RKO (cell line): ENCODE results near the gene LYRM2.
"Not testable (repeated sequence)": the region's sequence is repeated elsewhere in the genome, so short reads cannot be mapped to it uniquely, and the experiment has no call there.

Experiments
- DNase-seq: peaks from one replicate; pipeline ENCODE4 v3.0.0-alpha.2; 2016; ENCODE audit warnings: low spot score

LYRM2 gene

DNA sequence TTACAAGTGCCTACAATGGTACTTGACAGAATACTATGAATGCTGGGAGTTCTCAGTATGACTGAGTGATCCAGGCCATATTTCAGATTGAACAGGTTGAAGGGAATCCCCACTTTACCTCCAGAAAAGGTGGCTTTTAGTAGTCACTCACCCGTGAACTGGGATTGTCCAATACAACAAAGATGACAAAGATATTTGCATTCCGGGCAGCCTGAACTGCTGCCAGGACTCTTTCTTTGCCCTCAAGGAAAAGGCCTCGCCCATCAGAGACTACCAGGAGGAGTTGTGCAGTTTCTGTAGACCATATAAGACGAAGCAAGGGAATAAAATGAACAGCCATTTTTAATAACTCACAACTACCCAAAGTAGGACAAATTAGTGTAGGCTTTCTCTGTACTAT lies 6.3 kb upstream of the LYRM2 start:
- DNase-seq = no peak

DNA sequence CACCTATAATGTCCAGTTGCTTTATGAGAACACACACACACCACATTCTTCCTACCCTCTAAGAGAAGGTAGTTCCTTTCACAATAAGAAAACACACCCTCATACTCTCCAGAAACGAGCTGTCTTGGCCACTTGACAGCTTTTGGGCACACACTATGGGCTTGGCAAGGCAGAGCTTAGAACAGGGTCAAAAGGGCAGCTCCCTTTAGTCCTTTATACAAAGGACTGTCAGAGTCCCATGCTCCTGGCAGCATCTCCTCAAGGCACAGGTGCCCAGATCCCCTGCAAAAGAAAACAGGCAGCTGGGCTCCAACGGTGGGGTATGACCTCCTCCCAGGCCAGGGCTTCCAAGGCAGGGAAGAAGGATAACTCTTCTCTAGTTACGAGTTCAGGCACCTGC lies 4.9 kb upstream of the LYRM2 start:
- DNase-seq = no peak

DNA sequence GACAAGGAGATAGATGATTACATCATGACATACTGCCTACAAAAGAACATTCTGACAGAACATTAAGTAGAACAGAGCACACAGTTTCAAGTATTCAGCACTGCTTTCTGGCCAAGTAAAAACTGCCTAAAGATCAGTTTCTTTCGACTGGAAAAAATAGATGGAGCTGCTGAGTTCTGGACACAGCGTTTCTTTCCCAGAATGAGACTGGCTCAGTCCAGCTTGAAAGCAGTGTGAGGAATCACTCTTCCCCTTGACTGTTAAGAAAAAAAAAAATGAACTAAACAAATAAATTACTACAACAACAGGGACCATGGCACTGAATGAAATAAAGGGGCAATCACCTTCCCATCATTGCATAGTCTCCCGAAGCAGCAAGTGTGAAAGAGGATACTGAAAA lies 4.4 kb upstream of the LYRM2 start:
- no peak for DNase-seq

DNA sequence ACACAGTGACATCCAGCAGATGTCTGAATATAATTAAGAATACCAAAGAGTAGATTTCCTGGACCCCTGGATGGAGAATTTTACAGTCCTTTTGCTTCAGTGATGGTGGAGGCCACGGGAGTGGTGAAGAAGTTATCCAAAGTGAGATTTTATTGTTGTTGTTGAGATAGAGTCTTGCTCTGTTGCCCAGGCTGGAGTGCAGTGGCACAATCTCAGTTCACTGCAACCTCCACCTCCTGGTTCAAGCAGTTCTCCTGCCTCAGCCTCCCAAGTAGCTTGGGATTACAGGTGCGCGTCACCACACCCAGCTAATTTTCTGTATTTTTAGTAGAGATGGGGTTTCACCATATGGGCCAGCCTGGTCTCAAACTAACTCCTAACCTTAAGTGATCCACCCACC lies 3.0 kb upstream of the LYRM2 start:
- DNase-seq = not testable (repeated sequence)

DNA sequence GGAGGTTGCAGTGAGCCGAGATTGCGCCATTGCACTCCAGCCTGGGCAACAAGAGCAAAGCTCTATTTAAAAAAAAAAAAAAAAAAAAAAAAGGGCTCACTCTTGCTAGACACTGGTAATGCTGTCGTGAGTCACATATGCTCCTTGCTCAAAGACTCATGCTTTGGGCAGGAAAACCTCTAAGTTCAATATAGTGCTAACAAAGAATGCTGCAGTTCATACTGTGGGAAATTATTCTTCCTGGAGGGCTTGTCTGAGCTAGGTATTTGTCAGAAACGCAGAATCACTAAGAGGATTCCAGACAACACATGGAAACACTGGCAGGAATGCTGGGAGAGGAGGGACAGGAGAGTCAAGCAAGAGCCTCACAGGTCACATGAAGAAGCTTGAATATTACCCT lies 2.3 kb upstream of the LYRM2 start:
- DNase-seq = peak; percentile 69

DNA sequence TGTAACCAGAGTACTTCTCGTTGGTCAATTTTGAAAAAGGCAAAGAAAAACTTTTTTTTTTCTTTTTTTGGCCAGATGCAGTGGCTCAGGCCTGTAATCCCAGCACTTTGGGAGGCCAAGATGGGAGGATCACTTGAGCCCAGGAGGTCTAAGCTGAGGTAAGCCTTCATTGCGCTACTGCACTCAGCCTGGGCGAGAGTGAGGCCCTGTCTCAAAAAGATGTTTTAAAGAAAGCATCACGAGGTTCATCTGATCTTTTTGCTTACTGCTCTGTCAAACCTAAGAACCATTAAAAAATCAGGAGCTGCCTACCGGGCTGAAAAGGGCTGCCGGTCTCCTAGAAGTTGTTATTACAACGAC lies 607 bp downstream of the LYRM2 start:
- DNase-seq = no peak

DNA sequence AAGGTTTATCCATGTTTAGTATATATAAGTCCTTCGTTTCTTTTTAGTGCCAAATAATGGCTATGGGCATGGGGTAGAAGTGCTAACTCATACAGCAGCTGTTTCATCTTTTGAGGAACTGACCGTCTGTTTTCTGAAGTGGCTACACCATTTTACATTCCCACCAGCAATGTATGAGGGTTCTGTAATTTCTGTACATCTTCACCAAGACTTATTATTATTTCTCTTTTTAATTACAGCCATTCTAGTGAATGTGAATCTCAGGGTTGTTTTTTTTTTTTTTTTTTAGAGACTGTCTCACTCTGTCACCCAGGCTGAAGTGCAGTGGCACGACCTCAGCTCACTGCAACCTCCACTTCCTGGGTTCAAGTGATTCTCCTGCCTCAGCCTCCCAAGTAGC lies 2.1 kb downstream of the LYRM2 start:
- not testable (repeated sequence) for DNase-seq

DNA sequence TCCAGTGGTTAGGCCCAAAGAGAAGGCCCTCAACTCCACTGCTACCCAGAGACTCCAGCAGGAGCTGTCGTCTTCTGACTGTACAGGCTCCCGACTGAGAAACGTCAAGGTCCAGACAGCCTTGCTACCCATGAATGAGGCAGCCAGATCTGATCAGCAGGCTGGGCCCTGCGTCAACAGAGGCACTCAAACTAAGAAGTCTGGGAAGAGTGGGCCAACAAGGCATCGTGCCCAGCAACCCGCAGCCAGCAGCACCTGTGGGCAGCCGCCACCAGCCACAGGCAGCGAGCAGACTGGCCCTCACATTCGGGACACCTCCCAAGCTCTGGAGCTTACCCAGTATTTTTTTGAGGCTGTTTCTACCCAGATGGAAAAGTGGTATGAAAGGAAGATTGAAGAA lies 8.1 kb downstream of the LYRM2 start:
- DNase-seq = no peak

DNA sequence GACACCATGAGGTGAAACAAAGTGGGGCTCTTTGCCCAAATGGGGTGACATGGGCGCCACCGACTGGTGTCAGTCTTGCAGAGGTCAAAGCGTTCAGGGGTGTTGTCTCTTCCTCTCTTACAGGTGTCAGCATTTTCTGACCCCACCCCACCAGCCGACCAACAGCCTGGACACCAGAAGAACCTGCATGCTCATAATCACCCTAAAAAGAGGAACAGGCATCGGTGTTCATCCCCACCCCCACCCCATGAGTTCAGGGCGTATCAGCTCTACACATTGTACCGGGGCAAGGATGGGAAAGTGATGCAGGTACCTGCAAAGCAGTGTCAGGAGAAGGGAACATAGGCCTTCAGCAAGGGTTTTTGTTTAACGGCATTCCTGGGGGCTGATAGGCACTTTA lies 14.8 kb downstream of the LYRM2 start:
- no peak for DNase-seq

DNA sequence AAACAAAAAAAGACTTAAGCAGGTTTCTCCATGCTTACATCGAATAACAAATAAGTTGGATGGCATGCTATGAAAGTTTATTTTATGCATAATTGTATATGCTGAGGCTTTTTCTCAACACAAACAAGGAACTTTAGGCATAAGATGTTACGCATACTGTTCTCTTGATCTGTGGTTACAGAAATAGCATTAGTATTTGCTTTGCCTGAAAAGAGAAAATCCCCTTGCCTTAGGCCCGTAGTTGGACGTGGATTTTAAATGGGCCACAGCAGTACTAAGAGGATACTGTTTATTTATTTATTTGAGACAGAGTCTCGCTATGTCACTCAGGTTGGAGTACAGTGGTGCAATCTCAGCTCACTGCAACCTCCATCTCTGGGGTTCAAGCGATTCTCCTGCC lies 19.0 kb downstream of the LYRM2 start:
- DNase-seq = no peak

DNA sequence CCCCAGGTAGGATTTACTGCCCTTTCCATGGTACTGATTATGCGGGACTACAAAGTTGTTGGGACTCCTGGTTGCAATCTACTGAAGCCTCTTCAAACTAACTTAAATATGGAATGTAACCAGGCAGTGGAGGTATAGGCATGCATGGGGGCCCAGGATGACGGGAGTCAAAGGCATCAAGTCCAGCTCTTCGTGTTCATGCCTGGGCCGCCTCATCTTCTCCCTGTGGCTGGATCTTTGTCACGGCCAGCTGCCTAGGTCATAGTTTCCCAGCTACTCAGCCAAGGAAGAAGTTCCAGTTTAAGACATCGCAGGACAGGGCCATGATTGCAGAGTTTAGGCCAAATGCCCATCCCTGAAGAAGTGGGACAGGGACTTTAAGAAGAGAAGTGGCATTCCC lies 20.5 kb downstream of the LYRM2 start:
- DNase-seq = no peak

DNA sequence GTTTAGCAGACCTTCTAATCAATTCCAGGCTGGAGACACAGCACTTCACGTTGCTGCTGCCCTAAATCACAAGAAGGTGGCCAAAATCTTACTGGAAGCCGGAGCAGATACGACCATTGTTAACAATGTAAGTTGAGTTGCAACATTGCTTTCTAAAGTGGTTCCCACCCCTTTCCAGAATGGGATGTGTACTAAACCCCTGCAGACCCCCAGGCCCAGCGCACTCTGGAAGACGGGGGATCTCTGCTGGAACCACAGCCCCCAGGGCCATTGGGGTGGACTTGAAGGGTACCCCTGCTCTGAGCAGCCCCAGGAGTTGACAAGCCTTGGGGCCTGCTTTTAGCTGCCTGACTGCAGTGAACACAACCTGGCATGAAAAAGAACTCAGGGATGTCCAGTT lies 22.0 kb downstream of the LYRM2 start:
- no peak for DNase-seq

DNA sequence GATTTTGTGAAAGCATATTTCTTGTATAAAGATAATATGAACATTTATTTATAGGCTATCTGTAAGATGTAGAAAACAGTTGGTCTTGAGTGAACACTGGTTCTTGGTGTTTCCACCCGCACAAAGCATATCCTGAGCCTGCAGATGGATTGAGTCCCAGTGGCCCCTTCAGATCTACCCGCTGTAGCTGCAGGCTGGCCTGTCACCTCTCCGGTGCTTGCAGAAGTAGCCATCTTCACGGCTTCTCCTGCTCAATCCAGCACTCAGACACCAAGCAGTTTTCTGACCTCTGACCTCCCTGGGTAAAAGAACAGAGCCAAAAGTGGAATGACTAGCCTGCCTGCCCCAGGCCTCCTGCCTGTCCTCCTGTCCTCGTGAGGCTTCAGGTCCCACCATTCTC lies 22.7 kb downstream of the LYRM2 start:
- DNase-seq = no peak

DNA sequence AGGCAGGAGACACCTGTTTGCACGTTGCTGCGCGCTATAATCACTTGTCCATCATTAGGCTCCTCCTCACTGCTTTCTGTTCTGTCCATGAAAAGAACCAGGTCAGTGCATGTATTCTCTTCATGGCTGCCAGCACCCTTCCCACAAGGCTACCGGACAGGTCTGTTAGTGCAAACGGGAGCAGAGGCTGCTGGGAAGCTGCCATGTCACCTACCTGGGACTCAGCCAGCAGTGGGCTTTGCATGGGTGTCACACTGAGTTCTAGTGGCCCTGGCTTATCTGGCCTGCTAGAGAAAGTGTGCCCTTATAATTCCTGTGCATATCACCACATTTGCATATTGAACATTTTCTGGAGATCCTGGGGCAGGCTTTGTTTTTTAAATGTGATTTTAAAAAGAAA lies 24.8 kb downstream of the LYRM2 start:
- no peak for DNase-seq

DNA sequence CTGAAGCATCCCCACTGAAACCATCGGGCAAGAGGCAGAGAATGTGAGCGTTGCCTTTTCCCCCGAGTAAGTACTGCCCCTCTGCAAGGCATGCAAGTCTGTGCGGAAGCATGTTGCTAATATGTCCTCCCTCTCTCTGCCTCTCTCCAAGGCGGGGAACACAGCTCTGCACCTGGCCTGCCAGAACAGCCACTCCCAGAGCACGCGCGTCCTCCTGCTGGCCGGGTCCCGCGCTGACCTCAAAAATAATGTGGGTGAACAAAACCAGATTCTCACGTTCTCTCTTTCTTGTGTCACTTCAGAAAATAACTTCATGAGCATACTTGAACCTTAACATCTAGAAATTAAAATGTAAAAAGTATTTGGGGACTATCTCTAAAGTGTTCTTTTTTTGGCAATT lies 26.4 kb downstream of the LYRM2 start:
- DNase-seq = no peak

DNA sequence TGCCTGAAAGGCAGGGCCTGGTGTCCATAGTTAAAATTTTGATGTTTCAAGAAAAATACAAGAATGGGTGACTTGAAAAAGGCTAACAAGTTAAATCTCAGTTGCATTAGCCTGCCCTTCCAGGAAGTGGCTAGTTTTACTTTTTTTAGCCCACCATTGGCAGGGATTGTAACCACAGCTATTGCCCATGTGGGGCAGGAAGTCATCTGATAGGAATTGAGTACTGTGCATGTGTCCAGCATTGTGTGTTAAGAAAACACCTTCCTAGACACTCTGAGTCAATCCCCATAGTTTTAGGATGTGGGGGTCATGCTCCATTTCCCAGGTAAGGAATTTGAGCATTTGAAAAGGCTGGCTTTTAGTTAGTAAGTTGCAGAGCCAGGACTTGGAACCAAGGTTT lies 26.9 kb downstream of the LYRM2 start:
- DNase-seq = no peak

DNA sequence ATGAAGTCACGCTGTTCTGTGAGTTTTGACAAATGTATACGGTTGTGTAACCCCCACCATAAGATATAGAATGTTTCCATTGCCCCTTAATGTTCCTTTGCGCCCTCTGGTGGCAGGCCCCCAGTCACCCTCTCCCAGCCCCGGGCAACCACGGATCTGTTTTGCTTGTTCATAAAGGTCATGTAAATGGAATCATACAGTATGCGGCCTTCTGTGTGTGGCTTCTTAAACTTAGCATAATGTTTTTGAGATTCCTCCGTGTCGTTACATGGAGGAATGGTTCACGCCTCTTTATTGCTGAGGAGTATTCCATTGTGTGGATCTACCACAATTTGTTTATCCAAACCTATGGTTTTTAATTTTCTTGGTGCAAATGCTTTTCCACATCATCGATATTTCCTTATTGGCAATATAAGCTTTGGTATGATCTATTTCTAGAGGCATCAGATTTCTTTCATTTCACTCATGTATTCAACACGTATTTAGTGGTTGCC lies 28.4 kb downstream of the LYRM2 start:
- DNase-seq = peak; percentile 25

DNA sequence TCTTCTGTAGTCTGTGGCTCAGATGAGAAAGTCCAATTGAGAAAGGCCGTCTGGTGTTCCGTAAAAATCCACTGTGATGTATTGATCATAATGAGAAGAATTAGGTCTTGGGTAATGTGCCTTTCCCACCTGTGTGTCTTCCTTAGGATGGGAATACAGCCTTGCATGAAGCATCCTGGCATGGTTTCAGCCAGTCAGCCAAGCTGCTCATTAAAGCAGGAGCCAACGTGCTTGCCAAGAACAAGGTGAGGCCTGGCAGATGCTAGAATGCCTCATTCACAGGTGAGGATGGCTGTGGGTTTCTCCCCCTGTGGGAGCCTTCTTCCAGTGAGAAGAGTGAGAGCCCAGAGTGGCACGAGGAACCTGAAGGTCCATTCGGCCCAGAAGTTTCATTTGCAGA lies 32.7 kb downstream of the LYRM2 start:
- DNase-seq = no peak

DNA sequence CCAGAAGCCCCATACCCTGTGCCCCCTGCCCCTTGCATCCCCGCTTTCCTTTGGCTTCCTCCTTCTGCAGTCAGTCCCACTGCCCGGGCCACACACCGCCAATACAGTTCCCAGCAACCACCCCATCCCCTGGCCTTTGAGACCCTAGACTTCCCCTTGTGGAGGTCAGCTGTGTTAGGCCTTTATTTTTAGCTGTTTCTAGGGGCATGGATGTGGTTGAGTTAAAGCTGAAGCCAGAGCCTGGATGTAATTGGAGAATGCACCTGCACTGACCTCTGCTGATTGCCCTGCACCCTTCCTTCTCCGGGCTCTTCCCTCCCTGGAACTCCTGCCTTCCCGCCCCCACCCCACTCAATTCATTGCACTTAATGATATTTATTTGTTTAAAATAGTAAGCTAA lies 33.9 kb downstream of the LYRM2 start:
- no peak for DNase-seq

DNA sequence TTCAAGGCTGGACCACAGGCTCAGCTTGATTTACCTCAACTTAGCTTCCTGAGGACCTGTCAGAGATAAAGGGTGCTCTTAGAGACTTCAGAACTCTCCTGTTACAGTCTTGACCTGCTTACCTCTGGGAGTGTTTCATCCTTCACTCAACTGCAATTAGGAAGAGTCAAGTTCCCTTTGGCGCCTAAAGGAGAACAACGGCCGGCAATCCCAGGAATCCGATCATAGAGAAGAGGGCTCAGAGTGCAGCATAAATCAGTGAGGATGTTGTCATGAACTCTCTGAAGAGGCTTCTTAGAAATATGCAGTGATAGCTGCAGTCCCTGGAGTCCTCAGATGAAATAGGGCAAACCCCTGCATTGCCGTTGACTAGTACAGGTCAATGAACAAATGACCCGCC lies 36.4 kb downstream of the LYRM2 start:
- DNase-seq = no peak

DNA sequence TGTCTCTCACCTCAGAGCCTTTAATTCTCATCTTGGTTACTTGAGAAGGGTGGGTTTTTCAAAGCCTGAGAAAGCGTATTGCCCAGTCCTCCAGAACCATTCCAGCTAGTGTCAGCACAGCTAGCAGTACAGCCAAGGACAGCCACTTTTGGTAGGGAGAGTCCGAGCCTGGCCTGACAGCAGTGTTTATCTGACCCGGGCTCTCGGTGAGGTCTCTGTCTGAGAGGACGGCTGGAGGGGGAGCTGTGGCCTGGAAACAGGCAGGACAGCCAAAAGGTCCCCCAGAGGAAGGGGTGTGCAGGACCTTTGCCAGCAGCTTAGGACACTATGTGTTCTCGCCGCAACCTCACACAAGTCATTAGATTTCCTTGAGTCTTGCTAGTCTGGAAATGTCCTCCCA lies 38.8 kb downstream of the LYRM2 start:
- no peak for DNase-seq

DNA sequence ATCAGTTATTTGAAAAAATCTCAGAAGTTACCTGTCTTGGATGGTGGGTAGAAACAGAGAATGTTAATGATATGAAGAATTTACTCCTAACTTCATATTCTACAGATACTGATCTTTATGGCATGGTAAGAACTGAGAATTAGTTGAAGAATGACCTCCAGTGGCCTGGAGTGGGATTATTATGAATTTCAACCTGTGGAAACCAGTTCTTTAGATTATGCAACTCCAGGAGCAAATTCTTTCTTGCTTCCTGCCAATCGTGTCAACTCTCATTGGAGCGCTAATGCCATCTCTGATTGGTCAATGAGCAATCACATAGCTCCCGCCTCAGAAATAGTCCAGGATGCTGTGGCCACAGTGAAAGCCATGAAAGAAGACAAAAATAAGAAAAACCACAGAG lies 40.6 kb downstream of the LYRM2 start:
- peak; percentile 75 for DNase-seq

DNA sequence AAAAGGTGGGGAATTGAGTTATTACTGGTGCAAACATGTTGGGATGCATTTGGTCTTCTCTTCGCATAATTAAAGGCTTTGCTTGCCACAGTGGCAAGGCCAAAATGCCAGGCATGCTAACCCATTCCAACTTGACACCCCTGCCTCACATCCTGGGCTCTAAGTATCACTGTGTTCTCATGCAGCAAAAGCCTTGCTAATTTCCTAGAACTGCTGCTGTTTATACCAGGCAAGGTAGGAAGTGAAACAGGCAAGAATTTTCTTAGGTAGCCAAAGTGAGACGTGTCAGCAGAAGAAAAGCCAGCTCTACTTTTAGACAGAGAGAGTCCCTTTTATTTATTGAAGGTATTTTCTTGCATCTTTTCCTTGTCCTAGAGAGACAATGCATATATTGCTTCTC lies 41.2 kb downstream of the LYRM2 start:
- DNase-seq = no peak

DNA sequence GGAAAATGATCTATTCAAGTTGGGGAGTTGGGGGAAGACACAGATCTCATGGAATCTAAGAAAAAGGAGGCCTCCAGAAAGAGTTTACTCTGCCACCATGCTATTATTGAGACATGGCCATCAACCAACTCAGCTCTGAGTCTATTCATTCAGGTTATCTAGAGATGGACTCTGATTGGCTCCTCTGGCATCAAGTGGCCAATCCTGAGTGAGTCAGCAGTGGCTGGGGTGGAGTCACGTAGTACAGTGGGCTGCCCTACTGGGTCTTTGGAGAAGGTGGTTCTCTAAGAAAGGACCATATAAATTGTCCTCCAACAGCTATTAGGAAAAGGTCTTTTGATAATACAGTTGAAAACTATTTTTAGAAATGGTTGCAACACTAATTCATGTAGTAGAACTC lies 42.1 kb downstream of the LYRM2 start:
- DNase-seq = no peak

DNA sequence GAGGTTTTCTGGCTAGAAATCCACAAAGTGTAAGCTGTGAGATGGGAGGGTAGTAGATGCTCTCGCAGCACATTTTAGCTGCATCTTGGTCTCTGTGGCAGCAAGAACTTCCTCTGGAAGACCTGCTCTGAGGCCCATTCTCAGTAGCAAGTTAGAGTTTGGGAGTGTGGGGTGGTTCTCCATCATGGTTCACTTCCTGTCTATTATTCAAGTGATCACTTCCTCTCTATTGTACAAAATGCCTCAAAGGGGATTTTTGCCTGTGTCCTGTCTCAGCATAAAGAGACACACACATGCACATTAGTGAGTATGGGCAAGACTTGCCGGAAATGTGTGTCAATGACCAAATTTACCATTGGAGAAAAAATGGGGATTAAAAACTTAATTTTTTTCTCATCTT lies 42.5 kb downstream of the LYRM2 start:
- no peak for DNase-seq
